ENCODE measurements around the gene ERICH4. TPM values are rescaled to one million over a fixed set of nuclear protein-coding genes. Genes with fewer than 3 reads are reported as not detected.

The ERICH4 gene
- total RNA-seq, 5 donors from 2014 or later (not counting 1 experiment from before 2014, with no cell fraction given): 0.29 to 0.55 TPM; not detected in 3

DNA sequence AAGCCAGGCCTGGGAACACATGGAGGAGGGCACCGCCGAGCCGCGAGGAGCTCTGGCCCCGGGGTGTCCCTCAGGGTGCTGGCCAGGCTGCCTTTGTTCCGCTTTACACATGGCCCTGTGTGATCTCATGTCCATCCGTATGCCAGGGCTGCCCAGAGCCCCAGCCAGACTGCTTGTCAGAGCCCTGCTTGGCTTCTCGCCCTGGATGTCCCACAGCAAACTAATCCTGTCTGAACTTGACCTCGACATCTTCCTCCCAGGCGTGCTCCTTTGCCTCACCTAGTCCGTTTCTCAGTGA lies 31.0 kb upstream of the ERICH4 start:
- 92% methylated on average over 8 of the region's 11 CpGs for WGBS (ENCODE audit: insufficient coverage)
- POLR2A ChIA-PET: no interaction called here
- Histone ChIP-seq H3K9me3 (no peaks in the 10 kb centered on the region), H3K4me1 (ENCODE audit: control insufficient read depth in 1 of 2, extremely low read depth in 1 of 2, insufficient read depth in 2 of 2, low read length in 2 of 2) (peaks cover 0 to 5% of the 10 kb centered on the region in 2 experiments), H3K27me3 (replicated peaks in 1 of 2; ENCODE audit: control insufficient read depth in 2 of 2, extremely low read depth in 1 of 2, insufficient read depth in 2 of 2, low read length in 1 of 2) (no peaks in the 10 kb centered on the region), H3K27ac (ENCODE audit: low read length) (no peak overlapping the region), H3K36me3 (ENCODE audit: control insufficient read depth in 2 of 2, extremely low read depth in 1 of 2, insufficient read depth in 1 of 2, low read length in 1 of 2) (peaks cover 36 to 53% of the 10 kb centered on the region in 2 donors), H3K4me3 (ENCODE audit: control insufficient read depth in 1 of 2, extremely low read depth in 1 of 2, low read length in 1 of 2) (no peak overlapping the region)
- Mint-ChIP-seq H3K27me3 (no peaks in the 10 kb centered on the region), H3K36me3 (peaks cover 32% of the 10 kb centered on the region), H3K4me3 (no peak overlapping the region), H3K9me3 (no peaks in the 10 kb centered on the region), H3K4me1 (peaks cover 14 to 17% (median 14%) of the 10 kb centered on the region in 3 donors), H3K27ac (no peak overlapping the region)
- no peak for DNase-seq
- CTCF ChIA-PET: no interaction called here
- no peak for ATAC-seq (replicated peaks in 1 of 4)

DNA sequence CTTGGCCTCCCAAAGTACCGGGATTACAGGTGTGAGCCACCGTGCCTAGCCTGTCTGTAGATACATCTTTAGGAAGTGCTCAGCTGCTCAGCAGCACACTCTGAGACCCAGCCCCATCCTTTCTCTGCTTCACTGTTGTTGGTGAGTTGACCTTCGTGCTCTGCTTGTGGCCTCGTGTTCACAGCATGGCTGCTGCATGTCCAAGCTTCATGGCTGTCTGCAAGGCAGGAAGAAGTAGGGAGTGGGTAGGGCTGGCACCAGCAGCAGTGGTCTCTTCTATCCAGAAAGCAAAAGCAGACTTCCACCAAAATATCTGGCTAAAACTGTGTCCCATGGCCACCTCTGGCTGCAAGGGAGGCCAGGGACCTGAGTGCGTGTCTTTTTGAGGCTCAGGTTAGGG lies 30.0 kb upstream of the ERICH4 start:
- Mint-ChIP-seq H3K4me1 (peaks cover 10 to 14% (median 12%) of the 10 kb centered on the region in 3 donors), H3K36me3 (peaks cover 33% of the 10 kb centered on the region)
- POLR2A ChIA-PET: no interaction called here

DNA sequence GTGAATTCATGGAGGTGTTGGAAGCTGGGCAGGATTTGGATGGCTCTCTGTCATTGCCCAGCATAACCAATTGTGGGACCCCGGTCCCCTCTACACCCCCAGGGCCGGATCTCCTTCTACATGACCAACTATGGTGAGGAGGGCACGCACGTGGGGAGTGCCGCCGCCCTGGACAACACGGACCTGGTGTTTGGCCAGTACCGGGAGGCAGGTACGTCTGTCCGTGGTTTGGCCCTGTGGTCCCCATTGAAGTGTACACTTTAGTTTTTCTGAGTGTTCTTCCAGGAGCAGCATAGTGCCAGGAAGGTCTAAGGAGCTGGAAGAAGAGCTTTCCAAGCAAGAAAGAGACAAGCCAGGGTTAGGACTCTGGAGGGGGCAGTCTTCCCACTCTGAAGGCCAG lies 29.0 kb upstream of the ERICH4 start:
- ChIA-PET POLR2A (no interaction called here), CTCF (no interaction called here)
- no peak for ATAC-seq (replicated peaks in 1 of 4)
- Mint-ChIP-seq H3K4me3 (no peak overlapping the region), H3K27me3 (no peaks in the 10 kb centered on the region), H3K27ac (no peak overlapping the region), H3K4me1 (peaks cover 10 to 12% (median 12%) of the 10 kb centered on the region in 3 donors), H3K9me3 (no peaks in the 10 kb centered on the region), H3K36me3 (peaks cover 40% of the 10 kb centered on the region)
- no peak overlapping the region for H3K27ac ChIP-seq (ENCODE audit: low read length)
- no peaks in the 10 kb centered on the region for H3K27me3 ChIP-seq (replicated peaks in 1 of 2; ENCODE audit: control insufficient read depth in 2 of 2, extremely low read depth in 1 of 2, insufficient read depth in 2 of 2, low read length in 1 of 2)
- H3K36me3 ChIP-seq (ENCODE audit: control insufficient read depth in 2 of 2, extremely low read depth in 1 of 2, insufficient read depth in 1 of 2, low read length in 1 of 2): peaks cover 36 to 67% of the 10 kb centered on the region in 2 donors
- no peaks in the 10 kb centered on the region for H3K9me3 ChIP-seq
- no peak overlapping the region for H3K4me3 ChIP-seq (ENCODE audit: control insufficient read depth in 1 of 2, extremely low read depth in 1 of 2, low read length in 1 of 2)
- WGBS (ENCODE audit: insufficient coverage): 90% methylated on average over 4 of the region's 10 CpGs
- peaks cover 0 to 5% of the 10 kb centered on the region in 2 experiments for H3K4me1 ChIP-seq (ENCODE audit: control insufficient read depth in 1 of 2, extremely low read depth in 1 of 2, insufficient read depth in 2 of 2, low read length in 2 of 2)
- DNase-seq: no peak

More for the DNA sequence above, 30.0 kb upstream of the ERICH4 start:
- DNase-seq: no peak
- Histone ChIP-seq H3K36me3 (ENCODE audit: control insufficient read depth in 2 of 2, extremely low read depth in 1 of 2, insufficient read depth in 1 of 2, low read length in 1 of 2) (peaks cover 36 to 60% of the 10 kb centered on the region in 2 donors), H3K27ac (ENCODE audit: low read length) (no peak overlapping the region), H3K4me1 (ENCODE audit: control insufficient read depth in 1 of 2, extremely low read depth in 1 of 2, insufficient read depth in 2 of 2, low read length in 2 of 2) (peaks cover 0 to 5% of the 10 kb centered on the region in 2 experiments), H3K4me3 (ENCODE audit: control insufficient read depth in 1 of 2, extremely low read depth in 1 of 2, low read length in 1 of 2) (no peak overlapping the region), H3K27me3 (replicated peaks in 1 of 2; ENCODE audit: control insufficient read depth in 2 of 2, extremely low read depth in 1 of 2, insufficient read depth in 2 of 2, low read length in 1 of 2) (no peaks in the 10 kb centered on the region), H3K9me3 (no peaks in the 10 kb centered on the region)
- no peak for ATAC-seq (replicated peaks in 1 of 4)
- H3K4me3 Mint-ChIP-seq: no peak overlapping the region
- H3K27me3 Mint-ChIP-seq: no peaks in the 10 kb centered on the region
- CTCF ChIA-PET: interaction anchor here in 1 of 2 donors (0.7 kb wide), 1 partner anchor 25 kb away, joined by 8 read pairs; no protein-coding TSS in a partner anchor
- WGBS (ENCODE audit: insufficient coverage): 100% methylated on average over 2 of the region's 5 CpGs
- H3K9me3 Mint-ChIP-seq: no peaks in the 10 kb centered on the region
- no peak overlapping the region for H3K27ac Mint-ChIP-seq

DNA sequence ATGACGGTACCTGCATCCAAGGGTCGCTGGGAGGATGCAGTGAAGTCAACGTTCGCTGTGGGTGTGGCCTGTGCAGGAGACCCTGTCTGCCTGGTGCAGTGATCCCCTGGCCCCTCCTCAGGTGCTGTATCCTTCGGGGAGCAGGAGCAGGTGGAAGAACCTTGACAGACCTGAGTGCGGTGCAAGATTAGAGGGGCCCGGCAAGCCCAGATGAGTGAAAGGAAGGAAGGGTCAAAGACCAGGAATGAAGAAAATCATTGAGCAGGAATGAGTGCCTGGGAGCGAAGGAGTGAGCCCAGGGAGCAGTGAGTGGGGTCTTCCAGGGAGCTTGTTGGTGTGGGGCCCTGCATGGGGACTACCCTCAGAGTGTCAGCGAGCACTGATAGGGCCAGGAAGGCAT lies 28.5 kb upstream of the ERICH4 start:
- ChIA-PET POLR2A (no interaction called here), CTCF (no interaction called here)
- Mint-ChIP-seq H3K4me3 (no peak overlapping the region), H3K36me3 (peaks cover 44% of the 10 kb centered on the region), H3K9me3 (no peaks in the 10 kb centered on the region), H3K27ac (no peak overlapping the region), H3K27me3 (no peaks in the 10 kb centered on the region), H3K4me1 (peaks cover 7 to 8% (median 7%) of the 10 kb centered on the region in 3 donors)
- Histone ChIP-seq H3K4me3 (ENCODE audit: control insufficient read depth in 1 of 2, extremely low read depth in 1 of 2, low read length in 1 of 2) (no peak overlapping the region), H3K27ac (ENCODE audit: low read length) (no peak overlapping the region), H3K27me3 (replicated peaks in 1 of 2; ENCODE audit: control insufficient read depth in 2 of 2, extremely low read depth in 1 of 2, insufficient read depth in 2 of 2, low read length in 1 of 2) (no peaks in the 10 kb centered on the region), H3K4me1 (ENCODE audit: control insufficient read depth in 1 of 2, extremely low read depth in 1 of 2, insufficient read depth in 2 of 2, low read length in 2 of 2) (peaks cover 0 to 5% of the 10 kb centered on the region in 2 experiments), H3K36me3 (ENCODE audit: control insufficient read depth in 2 of 2, extremely low read depth in 1 of 2, insufficient read depth in 1 of 2, low read length in 1 of 2) (peaks cover 36 to 72% of the 10 kb centered on the region in 2 donors), H3K9me3 (no peaks in the 10 kb centered on the region)
- ATAC-seq (replicated peaks in 1 of 4): no peak
- DNase-seq: no peak
- 98% methylated on average over 7 of the region's 9 CpGs for WGBS (ENCODE audit: insufficient coverage)

DNA sequence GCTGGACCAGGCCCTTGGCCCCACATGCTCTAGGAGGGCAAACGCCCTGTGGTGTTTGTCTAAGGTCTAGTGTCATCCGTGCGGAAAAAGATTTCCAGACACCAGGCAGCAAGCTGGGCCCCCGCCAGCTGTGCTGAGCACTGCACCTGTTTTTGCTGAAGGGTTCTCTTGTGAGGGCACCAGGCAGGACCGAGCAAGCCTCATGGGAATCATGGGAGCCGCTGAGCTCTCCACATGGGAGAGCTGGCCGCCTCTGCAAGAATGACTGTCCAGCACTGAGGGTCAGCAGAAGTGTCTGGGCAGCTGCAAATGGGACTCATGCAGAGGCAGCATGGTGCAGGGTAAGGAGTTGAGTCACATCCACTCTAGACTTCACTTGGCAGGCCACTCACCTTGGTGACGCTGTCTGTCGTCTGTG lies 27.8 kb upstream of the ERICH4 start:
- H3K4me1 Mint-ChIP-seq: peaks cover 1 to 2% (median 1%) of the 10 kb centered on the region in 3 donors
- H3K27me3 Mint-ChIP-seq: no peaks in the 10 kb centered on the region
- H3K9me3 Mint-ChIP-seq: no peaks in the 10 kb centered on the region
- no peak overlapping the region for H3K4me3 Mint-ChIP-seq
- Histone ChIP-seq H3K4me3 (ENCODE audit: control insufficient read depth in 1 of 2, extremely low read depth in 1 of 2, low read length in 1 of 2) (no peak overlapping the region), H3K9me3 (no peaks in the 10 kb centered on the region), H3K36me3 (ENCODE audit: control insufficient read depth in 2 of 2, extremely low read depth in 1 of 2, insufficient read depth in 1 of 2, low read length in 1 of 2) (peaks cover 36 to 78% of the 10 kb centered on the region in 2 donors), H3K27ac (ENCODE audit: low read length) (no peak overlapping the region), H3K4me1 (ENCODE audit: control insufficient read depth in 1 of 2, extremely low read depth in 1 of 2, insufficient read depth in 2 of 2, low read length in 2 of 2) (peaks cover 0 to under 1% of the 10 kb centered on the region in 2 experiments), H3K27me3 (replicated peaks in 1 of 2; ENCODE audit: control insufficient read depth in 2 of 2, extremely low read depth in 1 of 2, insufficient read depth in 2 of 2, low read length in 1 of 2) (no peaks in the 10 kb centered on the region)
- ChIA-PET POLR2A (no interaction called here), CTCF (no interaction called here)
- WGBS (ENCODE audit: insufficient coverage): 88% methylated on average over 6 of the region's 9 CpGs
- H3K36me3 Mint-ChIP-seq: peaks cover 46% of the 10 kb centered on the region
- DNase-seq: no peak
- ATAC-seq (replicated peaks in 1 of 4): no peak
- no peak overlapping the region for H3K27ac Mint-ChIP-seq

DNA sequence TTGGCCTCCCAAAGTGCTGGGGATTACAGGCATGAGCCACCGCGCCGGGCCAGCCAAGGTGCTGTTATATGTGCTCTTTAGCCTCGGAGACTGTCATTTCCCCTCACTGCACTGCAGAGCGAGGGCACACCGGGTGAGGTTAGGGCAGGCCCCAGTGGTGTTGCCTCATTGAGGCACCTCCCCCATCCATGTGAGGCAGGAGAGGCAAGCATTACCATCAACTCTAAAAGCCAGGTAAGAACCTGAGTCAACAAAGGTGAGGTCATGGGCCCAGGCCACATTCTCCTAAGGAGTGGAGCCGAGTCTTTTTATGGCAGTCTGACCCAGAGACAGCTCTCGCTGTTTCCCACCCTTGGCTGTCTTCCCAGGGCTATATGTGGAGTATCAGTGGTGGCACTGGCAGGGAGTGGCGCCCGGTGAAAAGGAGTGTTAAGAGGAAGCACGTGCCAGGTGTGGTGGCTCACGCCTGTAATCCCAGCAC lies 26.7 kb upstream of the ERICH4 start:
- POLR2A ChIA-PET: no interaction called here
- ATAC-seq (replicated peaks in 1 of 4): no peak
- Histone ChIP-seq H3K9me3 (no peaks in the 10 kb centered on the region), H3K4me3 (ENCODE audit: control insufficient read depth in 1 of 2, extremely low read depth in 1 of 2, low read length in 1 of 2) (no peak overlapping the region), H3K27ac (ENCODE audit: low read length) (no peak overlapping the region), H3K36me3 (ENCODE audit: control insufficient read depth in 2 of 2, extremely low read depth in 1 of 2, insufficient read depth in 1 of 2, low read length in 1 of 2) (peaks cover 34 to 83% of the 10 kb centered on the region in 2 donors), H3K27me3 (replicated peaks in 1 of 2; ENCODE audit: control insufficient read depth in 2 of 2, extremely low read depth in 1 of 2, insufficient read depth in 2 of 2, low read length in 1 of 2) (no peaks in the 10 kb centered on the region), H3K4me1 (ENCODE audit: control insufficient read depth in 1 of 2, extremely low read depth in 1 of 2, insufficient read depth in 2 of 2, low read length in 2 of 2) (no peaks in the 10 kb centered on the region)
- no peaks in the 10 kb centered on the region for H3K9me3 Mint-ChIP-seq
- CTCF ChIA-PET: no interaction called here
- no peak overlapping the region for H3K4me3 Mint-ChIP-seq
- no peak overlapping the region for H3K27ac Mint-ChIP-seq
- H3K27me3 Mint-ChIP-seq: no peaks in the 10 kb centered on the region
- WGBS (ENCODE audit: insufficient coverage): 94% methylated on average over 11 of the region's 12 CpGs
- DNase-seq: no peak
- H3K4me1 Mint-ChIP-seq: no peaks in the 10 kb centered on the region
- H3K36me3 Mint-ChIP-seq: peaks cover 52% of the 10 kb centered on the region

All from T-cell (primary cell).